CD4-positive, alpha-beta T cell treated with Interleukin-4 for 1 hour (primary cell): Measurements from ENCODE around the gene CDH4.

Experiments
- DNase-seq, 2 donors: peaks; one replicate each; pipeline ENCODE4 v3.0.0-alpha.2; 2020 to 2022

CDH4 gene

GRCh38 chr20:61593516-61593915, 341.5 kb downstream of the CDH4 start:
- no peak for DNase-seq

- DNase-seq, result no peak
Observed at GRCh38 chr20:61594198-61594597, 342.1 kb downstream of the CDH4 start.

- no peak for DNase-seq
Observed at GRCh38 chr20:61595216-61595615, 343.2 kb downstream of the CDH4 start.

- no peak for DNase-seq
Observed at GRCh38 chr20:61596687-61597330, 344.7 kb downstream of the CDH4 start.

- DNase-seq, result no peak
Observed at GRCh38 chr20:61597996-61598395, 345.9 kb downstream of the CDH4 start.

- no peak for DNase-seq
Observed at GRCh38 chr20:61598586-61598985, 346.5 kb downstream of the CDH4 start.

- no peak for DNase-seq
Observed at GRCh38 chr20:61599061-61599531, 347.0 kb downstream of the CDH4 start.

GRCh38 chr20:61599541-61599992, 347.5 kb downstream of the CDH4 start:
- DNase-seq, result no peak

- no peak for DNase-seq
Observed at GRCh38 chr20:61600016-61600415, 348.0 kb downstream of the CDH4 start.

GRCh38 chr20:61601361-61601760, 349.3 kb downstream of the CDH4 start:
- no peak for DNase-seq

- no peak for DNase-seq
Observed at GRCh38 chr20:61601853-61602252, 349.8 kb downstream of the CDH4 start.

GRCh38 chr20:61603715-61604114, 351.7 kb downstream of the CDH4 start:
- no peak for DNase-seq

- DNase-seq, result no peak
Observed at GRCh38 chr20:61604549-61604948, 352.5 kb downstream of the CDH4 start.

GRCh38 chr20:61605283-61605682, 353.2 kb downstream of the CDH4 start:
- no peak for DNase-seq

GRCh38 chr20:61605862-61606557, 353.9 kb downstream of the CDH4 start:
- no peak for DNase-seq

GRCh38 chr20:61608275-61609085, 356.4 kb downstream of the CDH4 start:
- DNase-seq, result no peak

- no peak for DNase-seq
Observed at GRCh38 chr20:61609461-61609860, 357.4 kb downstream of the CDH4 start.

GRCh38 chr20:61611401-61612180, 359.5 kb downstream of the CDH4 start:
- no peak for DNase-seq

- no peak for DNase-seq
Observed at GRCh38 chr20:61613917-61614705, 362.1 kb downstream of the CDH4 start.

- DNase-seq, result no peak
Observed at GRCh38 chr20:61614706-61615100, 362.6 kb downstream of the CDH4 start.

GRCh38 chr20:61615806-61616205, 363.7 kb downstream of the CDH4 start:
- DNase-seq, result no peak

- no peak for DNase-seq
Observed at GRCh38 chr20:61619751-61620150, 367.7 kb downstream of the CDH4 start.
